ENCODE measurements around the gene DGKB. TPM values are rescaled to one million over a fixed set of nuclear protein-coding genes. Genes with fewer than 3 reads are reported as not detected.

DGKB gene
- total and polyA plus RNA-seq, 5 donors: 0.16 to 1.1 (median 0.54) TPM

- H3K27ac ChIP-seq (ENCODE audit: low read length): no peak overlapping the region
- no peak overlapping the region for H3K4me3 ChIP-seq (ENCODE audit: low read length)
- H3K9me3 ChIP-seq (ENCODE audit: control insufficient read depth, low read length): no peaks in the 10 kb centered on the region
- no peaks in the 10 kb centered on the region for H3K27me3 ChIP-seq (ENCODE audit: control insufficient read depth, insufficient read depth)
- DNase-seq: no peak
- H3K4me1 ChIP-seq (ENCODE audit: control insufficient read depth, insufficient read depth, low read length): no peaks in the 10 kb centered on the region
- intact Hi-C loops (cut with DNase I): no loop called here
- no peak for ATAC-seq
- WGBS: 95% methylated on average over 2 of the region's 2 CpGs
Observed at GRCh38 chr7:14841086-14841485, 61.5 kb downstream of the DGKB start.

- no peaks in the 10 kb centered on the region for H3K4me1 ChIP-seq (ENCODE audit: control insufficient read depth, insufficient read depth, low read length)
- DNase-seq (peak in 2 of 3 donors; percentile 30 to 53), ATAC-seq (no peak)
- no peak overlapping the region for H3K27ac ChIP-seq (ENCODE audit: low read length)
- 99% methylated on average over 1 of the region's 1 CpG for WGBS
- intact Hi-C loops (cut with DNase I): loop anchor here in 1 of 4 donors (10.0 kb wide), 1 partner anchor 175 kb away; no protein-coding TSS in a partner anchor
- H3K4me3 ChIP-seq (ENCODE audit: low read length): no peak overlapping the region
- H3K9me3 ChIP-seq (ENCODE audit: control insufficient read depth, low read length): no peaks in the 10 kb centered on the region
- no peaks in the 10 kb centered on the region for H3K27me3 ChIP-seq (ENCODE audit: control insufficient read depth, insufficient read depth)
Observed at GRCh38 chr7:14839307-14839706, 63.2 kb downstream of the DGKB start.

DNA sequence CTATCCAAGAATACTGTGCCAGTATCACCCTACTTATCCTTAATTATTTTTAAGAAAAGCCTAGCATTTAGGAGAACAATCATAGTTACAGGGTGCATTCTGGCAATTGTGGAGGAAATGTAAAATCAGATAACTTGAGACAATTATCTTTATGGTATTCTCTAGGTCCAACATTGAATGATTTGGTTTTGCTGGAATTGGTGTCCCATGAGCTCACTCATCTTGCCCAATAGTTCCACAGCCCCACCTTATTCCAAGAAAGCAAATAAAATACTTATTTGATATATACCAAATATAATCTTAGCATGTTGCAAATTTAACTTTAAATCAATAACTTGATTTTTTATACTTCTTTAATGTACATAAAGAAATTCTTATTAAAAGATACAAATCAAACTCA lies 65.3 kb downstream of the DGKB start:
- Histone ChIP-seq H3K27me3 (ENCODE audit: control insufficient read depth, insufficient read depth) (no peaks in the 10 kb centered on the region), H3K4me3 (ENCODE audit: low read length) (no peak overlapping the region), H3K9me3 (ENCODE audit: control insufficient read depth, low read length) (no peaks in the 10 kb centered on the region), H3K27ac (ENCODE audit: low read length) (no peak overlapping the region), H3K4me1 (ENCODE audit: control insufficient read depth, insufficient read depth, low read length) (no peaks in the 10 kb centered on the region)
- intact Hi-C loops (cut with DNase I): loop anchor here in 1 of 4 donors (10.0 kb wide), 1 partner anchor 178 kb away; no protein-coding TSS in a partner anchor
- DNase-seq (no peak), ATAC-seq (no peak)

GRCh38 chr7:14836571-14837189 lies 65.9 kb downstream of the DGKB start:
- intact Hi-C loops (cut with DNase I): loop anchor here in 1 of 4 donors (10.0 kb wide), 1 partner anchor 178 kb away; no protein-coding TSS in a partner anchor
- WGBS: 13% methylated on average over 6 of the region's 6 CpGs
- Histone ChIP-seq H3K27me3 (ENCODE audit: control insufficient read depth, insufficient read depth) (no peaks in the 10 kb centered on the region), H3K27ac (ENCODE audit: low read length) (peak overlapping the region; percentile 81), H3K9me3 (ENCODE audit: control insufficient read depth, low read length) (no peaks in the 10 kb centered on the region), H3K4me1 (ENCODE audit: control insufficient read depth, insufficient read depth, low read length) (no peaks in the 10 kb centered on the region), H3K4me3 (ENCODE audit: low read length) (no peak overlapping the region)
- peak; percentile 39 to 69 (median 63) for DNase-seq
- ATAC-seq: peak; percentile 88 to 90

- H3K4me3 ChIP-seq (ENCODE audit: low read length): no peak overlapping the region
- no peaks in the 10 kb centered on the region for H3K27me3 ChIP-seq (ENCODE audit: control insufficient read depth, insufficient read depth)
- no peak for ATAC-seq
- intact Hi-C loops (cut with DNase I): loop anchor here in 1 of 4 donors (10.0 kb wide), 1 partner anchor 179 kb away; no protein-coding TSS in a partner anchor
- peak overlapping the region; percentile 88 for H3K27ac ChIP-seq (ENCODE audit: low read length)
- WGBS: 63% methylated on average over 4 of the region's 4 CpGs
- DNase-seq: no peak
- no peaks in the 10 kb centered on the region for H3K9me3 ChIP-seq (ENCODE audit: control insufficient read depth, low read length)
- H3K4me1 ChIP-seq (ENCODE audit: control insufficient read depth, insufficient read depth, low read length): no peaks in the 10 kb centered on the region
Observed at GRCh38 chr7:14836006-14836405, 66.5 kb downstream of the DGKB start.

- Histone ChIP-seq H3K9me3 (ENCODE audit: control insufficient read depth, low read length) (no peaks in the 10 kb centered on the region), H3K4me1 (ENCODE audit: control insufficient read depth, insufficient read depth, low read length) (no peaks in the 10 kb centered on the region), H3K27ac (ENCODE audit: low read length) (no peak overlapping the region), H3K4me3 (ENCODE audit: low read length) (no peak overlapping the region), H3K27me3 (ENCODE audit: control insufficient read depth, insufficient read depth) (no peaks in the 10 kb centered on the region)
- intact Hi-C loops (cut with DNase I): loop anchor here in 1 of 4 donors (10.0 kb wide), 1 partner anchor 179 kb away; no protein-coding TSS in a partner anchor
- DNase-seq (no peak), ATAC-seq (peak; percentile 73 to 84)
- 68% methylated on average over 5 of the region's 5 CpGs for WGBS
Observed at GRCh38 chr7:14835384-14835783, 67.2 kb downstream of the DGKB start.

DNA sequence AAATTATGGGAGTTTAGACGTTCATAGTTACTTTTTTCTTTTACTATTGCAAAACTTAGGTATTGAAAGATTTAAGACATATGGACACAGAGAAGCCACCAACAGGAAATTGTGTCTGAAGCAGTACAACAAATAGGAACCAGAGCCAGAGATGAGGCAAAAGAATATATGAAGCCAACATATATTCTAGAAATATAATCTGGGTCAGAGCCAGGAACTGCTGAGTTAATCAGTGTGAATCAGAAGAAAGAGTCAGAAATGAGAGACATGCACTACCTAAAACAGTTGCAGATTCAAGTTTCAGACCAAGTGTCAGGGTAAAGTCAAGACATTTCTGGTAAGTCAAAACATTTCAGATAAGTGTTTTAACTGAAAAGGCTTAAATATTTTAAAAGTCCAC lies 67.7 kb downstream of the DGKB start:
- Histone ChIP-seq H3K27me3 (ENCODE audit: control insufficient read depth, insufficient read depth) (no peaks in the 10 kb centered on the region), H3K27ac (ENCODE audit: low read length) (no peak overlapping the region), H3K9me3 (ENCODE audit: control insufficient read depth, low read length) (no peaks in the 10 kb centered on the region), H3K4me1 (ENCODE audit: control insufficient read depth, insufficient read depth, low read length) (no peaks in the 10 kb centered on the region), H3K4me3 (ENCODE audit: low read length) (no peak overlapping the region)
- 56% methylated on average over 1 of the region's 1 CpG for WGBS
- intact Hi-C loops (cut with DNase I): loop anchor here in 1 of 4 donors (10.0 kb wide), 1 partner anchor 180 kb away; no protein-coding TSS in a partner anchor
- DNase-seq: no peak
- no peak for ATAC-seq

GRCh38 chr7:14834456-14834855 lies 68.1 kb downstream of the DGKB start:
- Histone ChIP-seq H3K27ac (ENCODE audit: low read length) (no peak overlapping the region), H3K9me3 (ENCODE audit: control insufficient read depth, low read length) (no peaks in the 10 kb centered on the region), H3K4me3 (ENCODE audit: low read length) (no peak overlapping the region), H3K4me1 (ENCODE audit: control insufficient read depth, insufficient read depth, low read length) (no peaks in the 10 kb centered on the region), H3K27me3 (ENCODE audit: control insufficient read depth, insufficient read depth) (no peaks in the 10 kb centered on the region)
- intact Hi-C loops (cut with DNase I): loop anchor here in 1 of 4 donors (10.0 kb wide), 1 partner anchor 180 kb away; no protein-coding TSS in a partner anchor
- no peak for DNase-seq
- 42% methylated on average over 3 of the region's 3 CpGs for WGBS
- ATAC-seq: peak; percentile 77 to 79

GRCh38 chr7:14833707-14834106 lies 68.8 kb downstream of the DGKB start:
- ATAC-seq: no peak
- DNase-seq: no peak
- H3K27me3 ChIP-seq (ENCODE audit: control insufficient read depth, insufficient read depth): no peaks in the 10 kb centered on the region
- H3K4me1 ChIP-seq (ENCODE audit: control insufficient read depth, insufficient read depth, low read length): no peaks in the 10 kb centered on the region
- WGBS: 85% methylated on average over 3 of the region's 3 CpGs
- intact Hi-C loops (cut with DNase I): loop anchor here in 1 of 4 donors (10.0 kb wide), 1 partner anchor 181 kb away; no protein-coding TSS in a partner anchor
- H3K9me3 ChIP-seq (ENCODE audit: control insufficient read depth, low read length): no peaks in the 10 kb centered on the region
- no peak overlapping the region for H3K27ac ChIP-seq (ENCODE audit: low read length)
- no peak overlapping the region for H3K4me3 ChIP-seq (ENCODE audit: low read length)

DNA sequence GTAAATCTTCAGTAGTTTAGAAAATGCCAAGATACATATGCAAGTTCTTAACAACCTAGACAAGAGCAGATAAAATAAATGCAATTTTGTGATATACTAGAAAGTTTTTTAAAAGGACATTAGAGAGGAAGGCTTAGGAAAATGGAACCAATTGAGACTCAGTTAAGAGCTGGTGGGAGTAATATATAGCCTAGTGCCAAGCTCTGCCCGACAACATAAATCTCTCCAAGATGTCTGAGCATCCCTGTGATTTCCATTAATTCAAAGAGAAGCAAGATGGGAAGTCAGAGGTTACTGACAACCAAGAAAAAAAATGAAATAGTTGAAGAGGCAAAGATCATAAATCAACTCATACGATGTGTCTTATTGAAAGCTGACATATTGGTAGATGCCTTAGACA lies 74.5 kb downstream of the DGKB start:
- intact Hi-C loops (cut with DNase I): no loop called here
- DNase-seq: no peak

GRCh38 chr7:14826426-14826825 lies 76.1 kb downstream of the DGKB start:
- 93% methylated on average over 1 of the region's 1 CpG for WGBS
- Histone ChIP-seq H3K27ac (ENCODE audit: low read length) (no peak overlapping the region), H3K27me3 (ENCODE audit: control insufficient read depth, insufficient read depth) (no peaks in the 10 kb centered on the region), H3K4me3 (ENCODE audit: low read length) (no peak overlapping the region), H3K4me1 (ENCODE audit: control insufficient read depth, insufficient read depth, low read length) (no peaks in the 10 kb centered on the region), H3K9me3 (ENCODE audit: control insufficient read depth, low read length) (no peaks in the 10 kb centered on the region)
- ATAC-seq: no peak
- intact Hi-C loops (cut with DNase I): no loop called here
- no peak for DNase-seq

More for the DNA sequence above, 74.5 kb downstream of the DGKB start:
- H3K27ac ChIP-seq (ENCODE audit: low read length): no peak overlapping the region
- H3K9me3 ChIP-seq (ENCODE audit: control insufficient read depth, low read length): no peaks in the 10 kb centered on the region
- H3K27me3 ChIP-seq (ENCODE audit: control insufficient read depth, insufficient read depth): no peaks in the 10 kb centered on the region
- no peak overlapping the region for H3K4me3 ChIP-seq (ENCODE audit: low read length)
- no peaks in the 10 kb centered on the region for H3K4me1 ChIP-seq (ENCODE audit: control insufficient read depth, insufficient read depth, low read length)
- 97% methylated on average over 2 of the region's 2 CpGs for WGBS
- ATAC-seq: no peak
